GM10847 (cell line): ENCODE measurements around the gene TWNK.

Experiments used
- POLR2A ChIP-seq: IDR thresholded peaks from 2 replicates; pipeline ENCODE4 v1.6.1; 2011; ENCODE audit not compliant: insufficient read length; ENCODE audit errors: extremely low read depth

TWNK gene

DNA sequence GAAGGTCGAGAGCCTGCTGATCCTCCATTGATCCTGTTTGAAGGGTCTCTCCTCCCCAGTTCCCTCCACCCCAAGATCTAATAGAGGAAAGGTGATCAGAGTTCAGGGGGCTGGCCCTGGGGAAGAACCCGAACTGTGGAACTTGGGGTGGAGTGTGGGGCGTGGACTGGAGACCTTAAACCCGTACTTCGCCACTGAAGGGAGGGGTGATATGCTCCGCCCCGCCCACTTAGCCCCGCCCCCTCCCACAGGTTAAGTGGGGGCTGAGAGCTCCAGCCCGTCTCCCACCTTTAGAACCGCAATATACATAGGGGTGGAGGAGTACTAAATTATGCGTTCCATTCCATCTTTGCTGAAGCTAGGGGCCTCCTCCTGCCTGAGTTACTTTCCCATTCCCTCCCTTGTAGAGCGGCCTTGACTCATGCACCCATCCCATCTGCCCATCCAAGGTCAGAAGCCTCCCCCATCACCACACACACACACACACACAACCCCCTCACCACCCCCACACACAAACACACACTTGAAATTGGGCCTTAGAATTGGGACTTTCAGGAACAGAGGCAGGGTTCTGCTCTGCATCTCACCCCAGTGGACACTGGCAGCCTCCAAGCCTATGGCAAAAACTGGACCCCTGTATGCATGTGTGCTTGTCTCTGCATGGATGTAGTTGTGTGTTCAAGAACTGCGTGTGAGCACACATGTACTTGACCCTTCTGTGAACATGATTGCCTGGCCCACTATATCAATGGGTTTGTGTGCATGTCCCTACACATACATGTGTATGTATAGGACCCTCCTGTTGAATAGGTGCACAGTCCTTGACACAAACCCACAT lies 17.0 kb upstream of the TWNK start:
- no peak for TF ChIP-seq POLR2A

- no peak for TF ChIP-seq POLR2A
Measured at GRCh38 chr10:100970914-100971811, 16.2 kb upstream of the TWNK start.

GRCh38 chr10:100972115-100972903 lies 15.0 kb upstream of the TWNK start:
- TF ChIP-seq POLR2A: no peak

DNA sequence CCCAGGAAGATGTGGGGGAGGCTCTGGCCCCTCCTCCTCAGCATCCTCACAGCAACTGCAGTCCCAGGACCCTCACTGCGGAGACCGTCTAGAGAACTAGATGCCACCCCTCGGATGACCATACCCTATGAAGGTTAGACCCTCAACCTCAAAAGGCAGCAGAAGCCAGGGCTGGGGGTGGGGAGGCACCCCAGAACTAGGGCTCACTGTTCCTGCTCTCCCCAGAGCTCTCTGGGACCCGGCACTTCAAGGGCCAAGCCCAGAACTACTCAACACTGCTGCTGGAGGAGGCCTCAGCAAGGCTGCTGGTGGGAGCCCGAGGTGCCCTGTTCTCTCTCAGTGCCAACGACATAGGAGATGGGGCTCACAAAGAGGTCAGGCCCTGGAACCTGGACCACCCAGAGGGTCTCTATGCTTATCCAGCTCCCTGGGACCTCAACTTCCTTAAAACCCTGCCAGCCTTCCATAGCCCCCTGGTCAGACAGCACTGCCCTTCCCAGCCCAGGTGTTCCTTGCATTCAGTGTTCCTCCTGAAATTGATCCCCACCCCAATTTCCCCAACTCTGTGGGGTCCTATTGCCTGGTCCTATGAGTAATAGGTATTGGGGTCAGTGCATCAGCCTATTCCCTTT lies 14.3 kb upstream of the TWNK start:
- no peak for TF ChIP-seq POLR2A

GRCh38 chr10:100976906-100977305 lies 10.4 kb upstream of the TWNK start:
- no peak for TF ChIP-seq POLR2A

DNA sequence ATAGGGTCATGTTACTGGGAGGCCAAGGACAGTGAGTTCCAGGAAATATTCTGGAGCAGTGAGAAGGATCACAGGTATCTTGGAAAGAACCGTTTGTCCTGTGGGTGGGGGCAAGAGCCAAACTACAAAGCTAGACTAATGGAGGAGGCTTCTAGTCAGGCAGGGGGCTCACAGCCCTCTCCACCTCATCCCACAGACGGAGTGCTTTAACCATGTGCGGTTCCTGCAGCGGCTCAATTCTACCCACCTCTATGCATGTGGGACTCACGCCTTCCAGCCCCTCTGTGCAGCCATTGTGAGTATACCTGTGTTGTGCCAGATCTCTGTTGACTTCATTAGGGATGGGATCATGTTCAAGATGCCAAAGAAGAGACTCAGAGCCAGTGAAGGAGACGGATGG lies 9.9 kb upstream of the TWNK start:
- no peak for TF ChIP-seq POLR2A

GRCh38 chr10:100978121-100978900 lies 9.0 kb upstream of the TWNK start:
- TF ChIP-seq POLR2A: no peak

DNA sequence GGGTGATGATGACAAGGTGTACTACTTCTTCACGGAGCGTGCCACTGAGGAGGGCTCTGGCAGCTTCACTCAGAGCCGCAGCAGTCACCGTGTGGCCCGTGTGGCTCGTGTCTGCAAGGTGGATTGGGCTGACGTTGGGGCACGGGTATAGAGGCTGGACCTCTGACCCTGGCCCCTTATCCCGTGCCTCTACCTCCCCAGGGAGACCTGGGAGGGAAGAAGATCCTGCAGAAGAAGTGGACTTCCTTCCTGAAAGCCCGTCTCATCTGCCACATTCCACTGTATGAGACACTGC lies 8.5 kb upstream of the TWNK start:
- TF ChIP-seq POLR2A: no peak

- no peak for TF ChIP-seq POLR2A
Measured at GRCh38 chr10:100979791-100980272, 7.5 kb upstream of the TWNK start.

DNA sequence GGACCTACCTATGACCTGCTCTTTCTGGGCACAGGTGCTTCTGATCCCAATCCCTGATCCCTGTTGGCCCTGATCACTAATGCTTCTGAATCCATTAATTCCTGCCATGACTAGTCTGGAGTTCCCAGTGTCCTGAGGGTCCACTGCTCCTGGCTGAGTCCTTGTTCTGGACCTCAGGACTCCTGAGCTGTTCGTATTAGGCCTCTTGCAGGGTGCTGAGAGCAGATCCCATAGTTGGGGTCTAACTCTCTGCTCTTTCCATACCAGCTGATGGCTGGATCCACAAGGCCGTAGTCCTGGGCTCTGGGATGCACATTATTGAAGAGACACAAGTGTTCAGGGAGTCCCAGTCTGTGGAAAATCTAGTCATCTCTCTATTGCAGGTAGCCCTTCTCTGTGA lies 7.0 kb upstream of the TWNK start:
- TF ChIP-seq POLR2A: no peak

- no peak for TF ChIP-seq POLR2A
Measured at GRCh38 chr10:100980711-100981110, 6.6 kb upstream of the TWNK start.

DNA sequence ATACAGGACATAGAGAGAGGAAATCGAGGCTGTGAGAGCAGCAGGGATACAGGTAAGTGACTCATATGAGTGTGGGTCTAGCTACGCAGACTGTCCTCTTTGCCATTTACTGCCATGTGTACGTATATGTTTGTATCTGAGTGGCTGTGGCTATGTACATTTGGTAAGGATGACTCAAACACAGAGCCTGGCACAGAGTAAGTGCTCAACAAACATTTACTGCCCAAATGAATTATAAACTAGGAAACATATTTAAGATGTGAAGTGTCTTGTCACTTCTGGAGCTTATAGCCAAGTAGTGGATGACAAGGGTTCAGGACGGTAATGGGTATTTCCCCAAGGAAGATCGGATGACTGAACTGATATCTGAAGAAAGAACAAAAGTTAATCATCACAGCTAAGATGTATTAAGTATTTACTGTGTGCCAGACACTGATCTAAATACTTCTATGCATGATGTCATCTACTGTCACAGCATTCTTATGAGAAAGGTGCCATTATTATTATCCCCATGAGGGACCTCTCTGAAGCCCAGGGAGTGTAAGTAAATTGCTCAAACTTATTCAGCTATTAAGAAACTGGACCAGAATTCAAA lies 6.1 kb upstream of the TWNK start:
- TF ChIP-seq POLR2A: no peak

- no peak for TF ChIP-seq POLR2A
Measured at GRCh38 chr10:100982916-100983830, 4.2 kb upstream of the TWNK start.
